NOMO-1 treated with dmso at 0.1 percent for 144 hours (cell line): ENCODE measurements around the gene PHF2.

ENCODE experiments used
- DNase-seq: peaks from one replicate; lab custom pipeline; 2025; ENCODE audit not compliant: unreplicated experiment; lab: John Stamatoyannopoulos, UW

The PHF2 gene

DNA sequence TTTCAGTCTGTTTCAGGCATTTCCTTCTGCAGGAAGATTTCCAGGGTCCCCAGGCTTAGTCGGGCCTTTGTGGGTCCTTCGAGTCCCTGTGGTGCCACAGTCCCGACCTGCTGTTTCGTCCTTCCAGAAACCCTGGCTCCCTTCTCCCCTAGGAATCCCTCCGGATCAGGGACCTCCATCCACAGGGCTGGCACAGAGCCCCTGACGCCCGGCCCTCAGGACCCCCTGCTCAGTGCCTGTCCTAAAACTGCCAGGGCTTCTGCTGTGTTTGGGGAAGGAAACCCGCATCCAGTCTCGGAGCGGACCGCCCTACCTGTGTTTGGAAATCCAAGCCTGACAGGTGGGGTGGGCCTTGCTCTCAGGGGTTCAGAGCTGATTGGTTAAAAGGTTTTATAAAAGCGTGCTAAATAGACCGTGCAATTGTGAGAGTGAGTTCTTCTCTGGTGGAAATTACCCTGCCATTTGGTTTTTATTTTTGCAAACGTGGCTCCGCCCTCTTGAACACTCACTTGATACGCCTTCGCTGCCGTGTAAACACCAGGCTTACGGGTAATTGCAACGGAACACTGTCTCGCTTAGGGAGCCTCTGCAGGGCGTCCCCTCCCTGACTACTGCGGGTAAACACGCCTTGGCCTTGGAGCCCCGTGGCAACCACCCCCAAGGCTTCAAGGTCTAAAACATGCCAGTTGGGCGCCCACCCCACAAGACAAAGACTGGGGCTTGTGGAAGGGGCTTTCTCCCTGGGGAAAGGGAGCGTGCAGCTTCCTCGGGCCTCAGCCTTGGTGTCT lies 121.2 kb downstream of the PHF2 start:
- no peak for DNase-seq

DNA sequence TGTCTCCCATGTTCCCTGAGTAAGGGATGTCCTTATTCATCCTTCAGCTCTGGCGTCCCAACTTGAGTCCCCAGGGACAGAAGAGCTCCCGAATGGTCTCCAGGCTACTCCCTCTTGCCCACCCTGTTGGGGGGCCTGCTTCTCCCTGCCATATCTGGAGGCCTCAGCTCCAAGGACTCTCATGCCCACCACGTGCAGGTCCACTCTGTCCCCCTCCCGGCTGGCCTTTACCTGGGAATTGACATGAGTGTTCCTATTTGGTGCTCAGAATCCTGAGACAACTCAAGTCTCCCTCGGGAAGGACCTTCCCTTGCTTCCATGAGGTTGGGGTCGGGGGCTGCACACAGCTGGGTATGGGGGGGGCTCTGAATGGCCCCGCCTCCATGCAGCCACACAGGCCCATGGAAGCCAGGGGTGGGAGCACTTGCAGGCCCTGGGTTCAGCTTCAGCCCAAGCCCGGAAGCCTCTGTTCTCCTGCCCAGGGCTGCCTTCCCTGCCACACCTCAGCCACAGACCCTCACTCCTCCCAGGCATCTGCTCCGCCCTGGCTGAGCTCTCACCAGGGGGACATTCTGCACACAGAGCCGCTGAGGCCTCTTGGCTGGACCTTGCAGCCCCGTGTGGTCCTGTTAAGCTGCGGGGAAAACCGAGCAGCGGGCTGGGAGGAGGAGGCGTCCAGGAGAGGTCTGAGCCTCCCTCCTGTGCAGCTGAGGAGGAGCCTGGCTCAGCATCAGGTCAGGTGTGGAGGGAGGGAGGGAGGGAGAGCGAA lies 121.9 kb downstream of the PHF2 start:
- DNase-seq: no peak

DNA sequence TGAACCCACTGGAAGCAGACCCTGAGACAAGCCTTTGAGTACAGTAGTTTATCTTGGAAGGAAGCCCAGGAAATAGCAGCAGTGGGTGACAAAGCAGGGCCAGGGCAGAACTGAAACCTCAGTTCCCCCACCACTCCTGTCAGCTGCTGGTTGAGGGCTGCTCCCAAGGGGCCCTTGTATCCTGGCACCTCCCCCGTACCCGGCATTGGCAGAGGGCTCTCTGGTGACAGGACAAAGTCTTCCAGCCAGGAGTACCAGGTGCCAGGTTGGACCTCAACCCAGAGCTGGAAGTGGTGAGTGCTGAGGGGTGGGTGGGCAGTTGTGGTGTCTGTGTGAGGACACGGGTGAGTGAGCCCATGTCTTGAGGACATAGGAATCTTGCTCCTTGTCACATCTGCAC lies 123.3 kb downstream of the PHF2 start:
- DNase-seq: no peak

DNA sequence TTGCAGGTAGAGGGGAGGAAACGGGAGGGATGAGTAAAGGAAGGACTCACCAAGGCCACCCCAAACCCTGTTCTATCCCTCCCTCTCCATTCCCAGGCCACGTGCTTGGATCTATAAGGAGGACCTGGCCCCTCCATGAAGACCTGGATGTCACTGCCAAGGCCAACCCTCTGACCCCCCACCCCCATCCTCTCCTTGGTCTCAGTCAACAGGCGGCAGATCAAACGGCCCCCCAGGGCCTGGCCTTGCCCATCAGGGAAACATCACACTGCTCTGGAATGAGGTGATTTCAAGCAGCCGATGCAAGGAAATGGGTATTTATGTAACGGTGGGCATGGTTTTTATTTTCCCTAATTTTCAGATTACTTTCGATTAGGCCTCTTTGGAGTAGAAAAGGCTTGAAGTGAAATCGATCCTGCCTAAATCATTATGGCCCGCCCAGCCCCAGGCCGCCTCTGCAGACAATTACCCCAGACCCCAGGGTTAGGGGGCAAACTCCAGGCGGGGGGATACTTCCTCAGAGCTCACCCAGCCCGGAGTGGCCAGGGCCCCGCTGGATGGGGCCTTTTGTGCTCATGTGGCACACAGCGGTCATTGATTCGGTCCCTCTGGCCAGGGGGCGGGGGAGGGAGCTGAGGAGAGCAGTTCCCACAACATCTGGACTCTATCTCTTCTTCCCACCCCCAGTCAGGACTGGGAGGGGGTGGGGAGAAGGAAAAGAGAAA lies 125.3 kb downstream of the PHF2 start:
- DNase-seq: no peak

GRCh38 chr9:93702261-93702660 lies 125.9 kb downstream of the PHF2 start:
- no peak for DNase-seq

- no peak for DNase-seq
Measured at GRCh38 chr9:93708289-93708986, 132.1 kb downstream of the PHF2 start.

DNA sequence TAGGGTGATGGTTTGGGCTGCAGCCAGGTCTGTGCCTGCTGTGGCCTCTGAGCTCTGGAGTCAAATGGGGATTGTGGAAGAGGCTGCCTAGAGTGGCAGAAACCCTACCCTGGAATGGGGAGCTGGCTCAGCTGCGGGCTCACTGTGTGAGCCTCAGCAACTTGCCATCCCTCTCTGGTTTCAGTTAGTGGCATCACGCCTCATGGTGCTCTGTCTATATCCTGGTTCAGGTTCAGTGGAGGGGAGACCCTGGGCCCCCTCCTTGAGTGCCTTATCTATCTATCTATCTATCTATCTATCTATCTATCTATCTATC lies 132.6 kb downstream of the PHF2 start:
- no peak for DNase-seq

DNA sequence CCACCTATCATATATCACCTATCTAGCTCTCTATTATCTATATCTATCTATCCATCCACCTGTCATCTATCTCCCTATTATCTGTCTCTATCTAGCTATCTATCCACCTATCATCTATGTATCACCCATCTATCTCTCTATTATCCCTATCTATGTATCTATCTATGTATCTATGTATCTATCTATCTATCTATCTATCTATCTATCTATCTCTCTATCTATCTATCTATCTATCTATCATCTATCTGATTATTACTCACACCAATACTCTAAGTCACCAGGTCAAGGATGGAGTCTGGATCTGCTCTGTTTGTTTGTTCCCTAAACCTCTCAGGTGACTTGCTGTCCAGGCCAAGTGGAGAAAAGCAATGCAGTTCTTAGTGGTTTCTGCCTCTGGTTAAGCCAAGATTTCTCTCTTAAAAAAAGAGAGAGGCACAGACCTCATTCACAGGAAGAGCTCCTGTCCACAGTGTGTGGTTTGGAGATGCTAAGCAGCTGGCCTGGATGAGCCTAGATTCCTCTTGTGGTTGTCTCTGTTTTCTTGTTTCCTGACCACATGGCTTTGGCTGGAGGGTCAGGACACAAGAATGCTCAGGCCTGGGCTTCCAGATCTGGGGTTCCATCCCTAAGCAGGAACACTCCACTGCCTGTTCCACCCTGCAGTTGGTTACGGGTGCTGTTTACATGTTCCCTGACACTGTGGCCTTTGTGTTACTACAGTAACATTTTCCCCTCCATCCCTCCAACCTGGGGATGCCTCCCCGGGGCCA lies 133.4 kb downstream of the PHF2 start:
- DNase-seq: no peak

DNA sequence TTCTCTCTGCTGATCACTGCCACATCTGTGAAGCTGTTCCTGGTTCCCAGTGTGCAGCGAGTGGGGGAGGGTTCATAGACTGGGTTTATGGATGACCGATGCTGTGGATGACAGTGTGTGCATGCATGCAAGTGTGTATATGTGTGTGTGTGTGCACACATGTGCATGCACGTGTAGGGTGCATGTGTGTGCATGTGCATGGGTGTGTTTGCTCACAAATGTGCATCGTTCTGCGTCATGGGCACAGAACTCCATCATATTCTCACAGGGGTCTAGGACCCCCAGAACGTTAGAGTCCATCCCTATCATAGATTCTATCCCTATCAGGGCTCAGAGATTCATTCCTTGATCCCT lies 134.0 kb downstream of the PHF2 start:
- DNase-seq: no peak

GRCh38 chr9:93711002-93711401 lies 134.6 kb downstream of the PHF2 start:
- no peak for DNase-seq

- DNase-seq: no peak
Measured at GRCh38 chr9:93712896-93713295, 136.5 kb downstream of the PHF2 start.

DNA sequence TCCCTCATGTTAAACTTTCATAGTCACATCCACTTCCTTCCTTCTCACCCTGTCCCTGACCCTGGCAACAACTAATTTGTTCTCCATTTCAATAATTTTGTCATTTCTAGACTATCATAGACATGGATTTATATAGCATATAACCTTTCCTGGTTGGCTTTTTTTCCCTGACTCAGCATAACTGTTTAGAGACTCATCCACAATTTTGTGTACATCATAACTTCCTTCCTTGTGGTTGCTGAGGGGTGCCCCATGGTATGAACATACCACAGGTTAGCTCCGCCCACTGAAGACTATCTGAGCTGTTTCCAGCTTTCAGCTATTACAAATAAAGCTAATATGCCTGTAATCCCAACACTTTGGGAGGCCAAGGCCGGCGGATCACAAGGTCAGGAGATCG lies 137.3 kb downstream of the PHF2 start:
- no peak for DNase-seq

DNA sequence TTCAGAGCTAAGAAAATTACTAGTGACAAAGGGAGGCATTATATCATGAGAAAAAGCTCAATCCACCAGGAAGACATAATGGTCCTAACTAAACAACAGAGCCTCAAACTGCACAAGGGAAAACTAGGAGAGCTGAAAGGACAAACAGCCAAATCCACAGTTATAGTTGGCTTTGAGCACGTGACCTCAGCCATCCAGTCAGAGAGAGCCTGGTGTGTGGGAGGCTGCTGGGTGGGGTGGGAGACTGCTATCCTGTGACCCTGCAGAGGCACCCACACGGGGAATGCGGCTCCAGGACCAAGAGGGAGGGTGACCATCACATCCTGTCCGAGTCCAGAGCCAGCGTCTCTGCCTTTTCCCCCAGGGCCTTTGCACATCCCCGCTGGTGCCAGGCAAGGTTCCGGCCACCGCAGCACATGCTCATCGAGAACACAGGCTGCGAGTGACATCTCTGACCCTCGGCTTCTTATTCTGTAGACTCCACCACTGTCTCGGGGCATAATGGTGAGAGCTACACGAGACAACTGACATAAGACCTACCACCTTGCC lies 145.1 kb downstream of the PHF2 start:
- no peak for DNase-seq

DNA sequence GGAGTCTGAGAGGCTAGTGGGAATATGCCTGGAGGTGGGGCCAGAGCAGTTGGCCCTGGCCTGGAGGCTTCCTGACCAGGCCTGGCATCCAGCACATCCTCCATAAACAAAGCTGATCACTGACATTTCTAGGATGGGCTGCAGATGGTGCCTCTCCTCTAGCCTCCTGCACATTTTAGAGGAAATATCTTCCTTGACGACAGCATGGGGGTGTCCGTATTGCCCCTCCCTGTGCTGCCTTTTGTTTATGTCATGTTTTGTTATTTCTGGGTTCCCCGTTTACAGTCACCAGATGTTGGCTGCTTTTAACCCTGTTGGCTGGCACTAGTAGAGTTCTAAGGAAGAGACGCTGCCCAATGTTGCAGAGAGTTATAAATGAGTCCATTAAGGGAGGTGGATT lies 148.5 kb downstream of the PHF2 start:
- DNase-seq: no peak

GRCh38 chr9:93725382-93725781 lies 149.0 kb downstream of the PHF2 start:
- no peak for DNase-seq

DNA sequence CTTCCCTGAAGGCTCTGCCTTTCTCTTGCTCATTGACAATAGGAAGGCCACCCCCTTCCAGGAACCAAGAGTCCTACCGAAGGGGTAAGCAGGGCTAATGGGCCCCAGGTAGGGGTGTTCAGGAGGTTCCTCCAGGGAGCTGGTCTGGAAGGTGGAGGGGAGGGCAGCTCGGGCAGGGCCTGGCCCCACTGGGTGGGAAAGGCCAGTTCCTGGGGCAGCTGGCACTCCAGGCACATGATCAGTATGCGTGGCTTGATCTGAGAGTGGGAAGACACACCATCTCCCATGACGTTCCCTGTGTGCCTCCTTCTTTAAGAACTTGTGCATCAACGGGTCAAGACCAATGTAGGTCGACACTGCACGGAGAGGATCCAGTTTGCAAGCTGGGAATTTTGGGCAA lies 149.8 kb downstream of the PHF2 start:
- DNase-seq: no peak
